IMR-90 (cell line): ENCODE data around the gene NME4. TPM values are rescaled to one million over a fixed set of nuclear protein-coding genes. Genes with fewer than 3 reads are reported as not detected.
"Not testable (repeated sequence)": the region's sequence is repeated elsewhere in the genome, so short reads cannot be mapped to it uniquely, and the experiment has no call there.

ENCODE experiments used
- ATAC-seq: fragments of 200-7000 bp; cut with Tn5 transposase; 2 replicates; pipeline ENCODE4 v1.9.1; 2020; ENCODE audit warnings: low read depth, mild to moderate bottlenecking, moderate library complexity
- BruUV-seq: library from RNA; stranded (reverse); fragments of 400-500 nt; replicated peaks from 2 replicates; lab custom pipeline; 2021; lab: Mats Ljungman, UMichigan
- CTCF ChIA-PET: fragments of 300-600 bp; formaldehyde crosslinking; extraction: SDS; loops from one replicate; lab custom pipeline; 2021; ENCODE audit warnings: antibody characterized with exemption; lab: Yijun Ruan, JAX
- POLR2A ChIA-PET: fragments of 300-600 bp; sonication (Branson Sonifier 250); formaldehyde crosslinking; loops from one replicate; lab custom pipeline; 2022; ENCODE audit warnings: antibody characterized with exemption; ENCODE audit not compliant: unreplicated experiment; lab: Charles Lee
- DNase-seq: peaks from one replicate; pipeline ENCODE4 v3.0.0; 2013
- H2AFZ ChIP-seq: replicated peaks from 2 replicates; pipeline ENCODE3; 2013; ENCODE audit warnings: low read length, mild to moderate bottlenecking; ENCODE audit not compliant: poor library complexity
- H2AK5ac ChIP-seq: 2 replicates; pipeline ENCODE4 v1.6.1; 2013; ENCODE audit warnings: low read depth, low read length, inconsistent platforms
- H2AK9ac ChIP-seq: replicated peaks from 2 replicates; pipeline ENCODE3; 2013; ENCODE audit warnings: mild to moderate bottlenecking, low read depth, low read length, moderate library complexity; ENCODE audit not compliant: poor library complexity
- H2BK120ac ChIP-seq: 2 replicates; pipeline ENCODE4 v1.6.1; 2013; ENCODE audit warnings: low read depth, low read length, inconsistent platforms
- H2BK15ac ChIP-seq: 3 replicates; pipeline ENCODE4 v1.6.1; 2013; ENCODE audit warnings: low read depth, low read length, inconsistent platforms
- H2BK20ac ChIP-seq: 2 replicates; pipeline ENCODE4 v1.6.1; 2013; ENCODE audit warnings: low read depth, mild to moderate bottlenecking, inconsistent platforms, low read length, moderate library complexity
- H2BK5ac ChIP-seq: 2 replicates; pipeline ENCODE4 v1.6.1; 2013; ENCODE audit warnings: mild to moderate bottlenecking, low read depth, low read length, inconsistent platforms; ENCODE audit not compliant: poor library complexity, severe bottlenecking
- H3K14ac ChIP-seq: replicated peaks from 2 replicates; pipeline ENCODE4 v1.6.1; 2013; ENCODE audit warnings: low read depth, low read length, inconsistent platforms
- H3K18ac ChIP-seq: 2 replicates; pipeline ENCODE4 v1.6.1; 2013; ENCODE audit warnings: low read depth, low read length, control low read depth
- H3K23ac ChIP-seq: 2 replicates; pipeline ENCODE4 v1.6.1; 2013; ENCODE audit warnings: low read depth, low read length, inconsistent platforms
- H3K27ac ChIP-seq: 2 replicates; pipeline ENCODE4 v1.5.1; 2013; ENCODE audit warnings: mild to moderate bottlenecking, control low read depth, low read length; ENCODE audit not compliant: insufficient read depth
- H3K27me3 ChIP-seq: 2 replicates; pipeline ENCODE4 v1.6.1; 2013; ENCODE audit warnings: low read length; ENCODE audit not compliant: control insufficient read depth, insufficient read depth
- H3K36me3 ChIP-seq: 2 replicates; pipeline ENCODE4 v1.6.1; 2013; ENCODE audit warnings: low read length, mixed read lengths; ENCODE audit not compliant: control insufficient read depth, insufficient read depth
- H3K4ac ChIP-seq: 2 replicates; pipeline ENCODE4 v1.6.1; 2013; ENCODE audit warnings: low read depth, low read length, inconsistent platforms
- H3K4me1 ChIP-seq: 2 replicates; pipeline ENCODE4 v1.6.1; 2013; ENCODE audit warnings: low read length, mixed read lengths; ENCODE audit not compliant: control insufficient read depth, insufficient read depth
- H3K4me2 ChIP-seq: 2 replicates; pipeline ENCODE4 v1.6.1; 2013; ENCODE audit warnings: low read depth, mild to moderate bottlenecking, control low read depth, low read length, moderate library complexity
- H3K4me3 ChIP-seq: 2 replicates; pipeline ENCODE4 v1.5.1; 2013; ENCODE audit warnings: low read depth, mild to moderate bottlenecking, control low read depth, low read length, moderate library complexity; ENCODE audit not compliant: insufficient read depth
- H3K56ac ChIP-seq: 2 replicates; pipeline ENCODE4 v1.6.1; 2013; ENCODE audit warnings: low read length, inconsistent platforms; ENCODE audit not compliant: insufficient read depth; ENCODE audit errors: extremely low read depth
- H3K79me1 ChIP-seq, 2 experiments: 2 replicates each; pipeline ENCODE4 v1.6.1; 2013; ENCODE audit warnings: low read length in 2 of 2, inconsistent platforms in 1 of 2, low read depth in 1 of 2
- H3K9ac ChIP-seq: 2 replicates; pipeline ENCODE4 v1.6.1; 2013; ENCODE audit warnings: low read depth, low read length, control low read depth
- H3K9me1 ChIP-seq: 2 replicates; pipeline ENCODE4 v1.6.1; 2013; ENCODE audit warnings: low read length, inconsistent platforms; ENCODE audit not compliant: insufficient read depth
- H3K9me3 ChIP-seq: 2 replicates; pipeline ENCODE4 v1.6.1; 2013; ENCODE audit warnings: low read length; ENCODE audit not compliant: control insufficient read depth, insufficient read depth
- H4K20me1 ChIP-seq: 2 replicates; pipeline ENCODE4 v1.6.1; 2013; ENCODE audit warnings: low read length, inconsistent platforms; ENCODE audit not compliant: insufficient read depth
- H4K5ac ChIP-seq: 2 replicates; pipeline ENCODE4 v1.6.1; 2013; ENCODE audit warnings: mild to moderate bottlenecking, low read depth, low read length, control low read depth
- H4K8ac ChIP-seq, 2 experiments: 2 replicates each; pipeline ENCODE4 v1.6.1; 2013; ENCODE audit warnings: low read depth in 2 of 2, low read length in 2 of 2, control low read depth in 1 of 2, inconsistent platforms in 1 of 2
- H4K91ac ChIP-seq: 2 replicates; pipeline ENCODE4 v1.6.1; 2013; ENCODE audit warnings: low read depth, low read length, inconsistent platforms; ENCODE audit not compliant: insufficient read depth
- WGBS, 2 experiments: methylation state at CpG; one replicate each; pipeline versions ENCODE4 v1.1.5 to v1.1.7; 2013; ENCODE audit warnings: missing lambda C conversion rate in 2 of 2; ENCODE audit not compliant: insufficient read length in 1 of 2; ENCODE audit errors: extremely low coverage in 2 of 2; 5-methylcytosine and 5-hydroxymethylcytosine counted together
- dilution Hi-C: fragments of 300-500 bp; cut with HindIII; formaldehyde crosslinking; loops from one replicate; pipeline ENCODE4 v1.14.3; 2018; ENCODE audit warnings: low sequenced_read_pairs; ENCODE audit not compliant: unreplicated experiment
- in situ Hi-C: fragments of 300-500 bp; cut with MboI; formaldehyde crosslinking; loops from 3 replicates; pipeline ENCODE4 v1.14.3; 2019; ENCODE audit warnings: low sequenced_read_pairs, inconsistent platforms, mixed read lengths
- intact Hi-C: fragments of 100-400 bp; cut with micrococcal nuclease; formaldehyde crosslinking; loops from 2 replicates; pipeline ENCODE4 v1.10.0; 2022
- polyA plus RNA-seq, 3 experiments: library from polyadenylated mRNA; depleted of rRNA; stranded (reverse); fragments of >200 nt; gene quantifications; 2 replicates each; pipeline ENCODE4 v1.2.3, GENCODE V29; 2012; ENCODE audit warnings: low replicate concordance in 1 of 3
- total RNA-seq: library from RNA; depleted of rRNA; stranded (reverse); fragments of >200 nt; gene quantifications from 2 replicates; pipeline ENCODE4 v1.2.3, GENCODE V29; 2012

NME4 gene
- total and polyA plus RNA-seq, 2 of the 4 experiments (the other 2 are of a cell fraction): 124 to 288 TPM

DNA sequence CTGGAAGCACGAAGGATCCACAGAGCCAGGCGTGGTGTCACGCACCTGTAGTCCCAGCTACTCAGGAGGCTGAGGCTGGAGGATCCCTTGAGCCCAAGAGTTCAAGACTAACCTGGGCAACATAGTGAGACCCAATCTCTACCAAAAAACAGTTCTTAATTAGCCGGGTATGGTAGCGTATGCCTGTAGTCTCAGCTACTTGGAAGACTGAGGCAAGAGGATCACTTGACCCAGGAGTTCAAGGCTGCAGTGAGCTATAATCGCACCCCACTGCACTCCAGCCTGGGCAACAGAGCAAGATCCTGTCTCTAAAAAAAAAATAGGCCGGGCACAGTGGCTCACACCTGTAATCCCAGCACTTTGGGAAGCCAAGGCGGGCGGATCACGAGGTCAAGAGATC is 48.5 kb upstream of the NME4 start:
- DNase-seq, H2BK120ac ChIP-seq, H3K27ac ChIP-seq, H2BK15ac ChIP-seq, in situ Hi-C loops, H3K9me3 ChIP-seq, H2AFZ ChIP-seq, H4K91ac ChIP-seq, H4K5ac ChIP-seq, H2BK5ac ChIP-seq, H3K18ac ChIP-seq, ATAC-seq, H4K8ac ChIP-seq, H2BK20ac ChIP-seq, POLR2A ChIA-PET, H3K4ac ChIP-seq, dilution Hi-C loops, intact Hi-C loops, H2AK5ac ChIP-seq, H3K23ac ChIP-seq, BruUV-seq, H3K14ac ChIP-seq, H3K9ac ChIP-seq, H3K4me2 ChIP-seq, H3K27me3 ChIP-seq, H3K4me3 ChIP-seq, H3K56ac ChIP-seq: not testable (repeated sequence)
- H4K20me1 ChIP-seq: peaks cover 52% of the 10 kb centered on the region
- H3K4me1 ChIP-seq: peaks cover 11% of the 10 kb centered on the region
- peaks cover 21% of the 10 kb centered on the region for H3K36me3 ChIP-seq
- CTCF ChIA-PET: interaction anchor here (0.6 kb wide), 1 partner anchor 9 kb away, joined by 3 read pairs; no protein-coding TSS in a partner anchor
- H3K9me1 ChIP-seq: peaks cover 14% of the 10 kb centered on the region
- H2AK9ac ChIP-seq: peak overlapping the region; percentile 65
- WGBS, 2 experiments: 100% methylated on average over 3 of the region's 10 CpGs; no CpG with 5 or more reads in 1 of the 2 experiments
- peaks cover 50 to 79% of the 10 kb centered on the region in 2 experiments for H3K79me1 ChIP-seq
